Measurements from ENCODE around the gene KCNH4. TPM values are rescaled to one million over a fixed set of nuclear protein-coding genes. Genes with fewer than 3 reads are reported as not detected.
A peak's percentile ranks its signal among the peaks of the same experiment; 100 is the strongest.

The KCNH4 gene
- total and polyA plus RNA-seq, 2 of the 13 experiments (the other 11 are each of a cell fraction or from before 2014, with no cell fraction given), result 0.01 to 0.09 TPM

DNA sequence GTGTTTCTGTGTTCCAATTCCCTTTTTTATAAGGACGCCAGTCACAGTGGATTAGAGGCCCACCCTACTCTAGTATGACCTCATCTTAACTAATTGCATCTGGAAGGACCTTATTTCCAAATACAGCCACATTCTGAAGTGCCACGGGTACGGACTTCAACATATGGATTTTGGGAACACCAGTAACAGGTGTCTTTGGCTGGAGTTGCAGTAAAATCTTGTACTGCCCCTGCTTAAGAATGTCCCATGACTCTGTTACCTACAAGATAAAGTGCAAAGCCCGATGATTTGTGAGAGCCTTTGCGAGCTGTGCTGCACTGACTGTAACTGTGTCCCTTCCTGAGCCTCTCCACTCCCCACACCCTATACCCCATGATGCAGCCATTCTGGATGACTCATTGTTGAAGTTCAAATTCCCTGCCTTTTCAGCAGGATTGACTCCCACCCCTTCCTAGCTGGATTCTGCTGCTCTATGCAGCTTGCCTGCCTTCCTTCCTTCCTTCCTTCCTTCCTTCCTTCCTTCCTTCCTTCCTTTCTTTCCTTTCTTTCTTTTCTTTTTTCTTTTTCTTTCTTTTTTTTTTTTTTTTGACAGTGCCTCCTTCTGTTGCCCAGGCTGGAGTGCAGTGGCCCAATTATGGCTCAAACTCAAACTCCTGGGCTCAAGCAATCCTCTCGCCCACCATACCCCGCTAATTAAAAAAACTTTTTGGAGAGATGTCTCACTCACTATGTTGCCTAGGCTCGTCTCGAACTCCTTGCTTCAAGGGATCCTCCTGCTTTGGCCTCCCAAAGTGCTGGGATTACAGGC lies 2.2 kb upstream of the KCNH4 start:
- intact Hi-C loops (cut with micrococcal nuclease; ENCODE audit: unreplicated experiment), result loop anchor here (10.0 kb wide), 1 partner anchor 62 kb away; no protein-coding TSS in a partner anchor
- no peak for TF ChIP-seq GFI1 (CRISPR knock-in tag; IDR thresholded peaks at IDR 0.05; ENCODE audit: borderline replicate concordance)
- no peak for TF ChIP-seq MATR3 (CRISPR knock-in tag; IDR thresholded peaks at IDR 0.05)
- TF ChIP-seq, protein P1, sequence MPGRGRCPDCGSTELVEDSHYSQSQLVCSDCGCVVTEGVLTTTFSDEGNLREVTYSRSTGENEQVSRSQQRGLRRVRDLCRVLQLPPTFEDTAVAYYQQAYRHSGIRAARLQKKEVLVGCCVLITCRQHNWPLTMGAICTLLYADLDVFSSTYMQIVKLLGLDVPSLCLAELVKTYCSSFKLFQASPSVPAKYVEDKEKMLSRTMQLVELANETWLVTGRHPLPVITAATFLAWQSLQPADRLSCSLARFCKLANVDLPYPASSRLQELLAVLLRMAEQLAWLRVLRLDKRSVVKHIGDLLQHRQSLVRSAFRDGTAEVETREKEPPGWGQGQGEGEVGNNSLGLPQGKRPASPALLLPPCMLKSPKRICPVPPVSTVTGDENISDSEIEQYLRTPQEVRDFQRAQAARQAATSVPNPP (CRISPR knock-in tag; IDR thresholded peaks at IDR 0.05), result no peak
- TF ChIP-seq, protein P2, sequence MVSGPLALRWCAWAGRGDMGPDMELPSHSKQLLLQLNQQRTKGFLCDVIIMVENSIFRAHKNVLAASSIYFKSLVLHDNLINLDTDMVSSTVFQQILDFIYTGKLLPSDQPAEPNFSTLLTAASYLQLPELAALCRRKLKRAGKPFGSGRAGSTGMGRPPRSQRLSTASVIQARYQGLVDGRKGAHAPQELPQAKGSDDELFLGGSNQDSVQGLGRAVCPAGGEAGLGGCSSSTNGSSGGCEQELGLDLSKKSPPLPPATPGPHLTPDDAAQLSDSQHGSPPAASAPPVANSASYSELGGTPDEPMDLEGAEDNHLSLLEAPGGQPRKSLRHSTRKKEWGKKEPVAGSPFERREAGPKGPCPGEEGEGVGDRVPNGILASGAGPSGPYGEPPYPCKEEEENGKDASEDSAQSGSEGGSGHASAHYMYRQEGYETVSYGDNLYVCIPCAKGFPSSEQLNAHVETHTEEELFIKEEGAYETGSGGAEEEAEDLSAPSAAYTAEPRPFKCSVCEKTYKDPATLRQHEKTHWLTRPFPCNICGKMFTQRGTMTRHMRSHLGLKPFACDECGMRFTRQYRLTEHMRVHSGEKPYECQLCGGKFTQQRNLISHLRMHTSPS (CRISPR knock-in tag; IDR thresholded peaks at IDR 0.05; ENCODE audit: low read depth), result no peak
- TF ChIP-seq ETV5 (CRISPR knock-in tag; IDR thresholded peaks at IDR 0.05; ENCODE audit: borderline replicate concordance), result no peak; the same call in 1 of the 2 replicates
- TF ChIP-seq ZNF790 (CRISPR knock-in tag; IDR thresholded peaks at IDR 0.05; ENCODE audit: borderline replicate concordance), result no peak
- no peak for TF ChIP-seq ZNF776 (CRISPR knock-in tag; IDR thresholded peaks at IDR 0.05)
- TF ChIP-seq, protein P3, sequence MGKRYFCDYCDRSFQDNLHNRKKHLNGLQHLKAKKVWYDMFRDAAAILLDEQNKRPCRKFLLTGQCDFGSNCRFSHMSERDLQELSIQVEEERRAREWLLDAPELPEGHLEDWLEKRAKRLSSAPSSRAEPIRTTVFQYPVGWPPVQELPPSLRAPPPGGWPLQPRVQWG (CRISPR knock-in tag; IDR thresholded peaks at IDR 0.05; ENCODE audit: borderline replicate concordance, low read depth), result no peak
- TF ChIP-seq, protein P4, sequence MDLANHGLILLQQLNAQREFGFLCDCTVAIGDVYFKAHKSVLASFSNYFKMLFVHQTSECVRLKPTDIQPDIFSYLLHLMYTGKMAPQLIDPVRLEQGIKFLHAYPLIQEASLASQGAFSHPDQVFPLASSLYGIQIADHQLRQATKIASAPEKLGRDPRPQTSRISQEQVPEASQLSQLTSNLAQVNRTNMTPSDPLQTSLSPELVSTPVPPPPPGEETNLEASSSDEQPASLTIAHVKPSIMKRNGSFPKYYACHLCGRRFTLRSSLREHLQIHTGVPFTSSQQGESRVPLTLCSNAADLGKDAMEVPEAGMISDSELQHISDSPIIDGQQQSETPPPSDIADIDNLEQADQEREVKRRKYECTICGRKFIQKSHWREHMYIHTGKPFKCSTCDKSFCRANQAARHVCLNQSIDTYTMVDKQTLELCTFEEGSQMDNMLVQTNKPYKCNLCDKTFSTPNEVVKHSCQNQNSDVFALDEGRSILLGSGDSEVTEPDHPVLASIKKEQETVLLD (CRISPR knock-in tag; IDR thresholded peaks at IDR 0.05; ENCODE audit: low read depth), result no peak
- no peak for TF ChIP-seq ZSCAN21 (CRISPR knock-in tag; IDR thresholded peaks at IDR 0.05; ENCODE audit: borderline replicate concordance)
- no peak for TF ChIP-seq GTF3A (CRISPR knock-in tag; conservative IDR thresholded peaks at IDR 0.05)
- TF ChIP-seq, protein P5, sequence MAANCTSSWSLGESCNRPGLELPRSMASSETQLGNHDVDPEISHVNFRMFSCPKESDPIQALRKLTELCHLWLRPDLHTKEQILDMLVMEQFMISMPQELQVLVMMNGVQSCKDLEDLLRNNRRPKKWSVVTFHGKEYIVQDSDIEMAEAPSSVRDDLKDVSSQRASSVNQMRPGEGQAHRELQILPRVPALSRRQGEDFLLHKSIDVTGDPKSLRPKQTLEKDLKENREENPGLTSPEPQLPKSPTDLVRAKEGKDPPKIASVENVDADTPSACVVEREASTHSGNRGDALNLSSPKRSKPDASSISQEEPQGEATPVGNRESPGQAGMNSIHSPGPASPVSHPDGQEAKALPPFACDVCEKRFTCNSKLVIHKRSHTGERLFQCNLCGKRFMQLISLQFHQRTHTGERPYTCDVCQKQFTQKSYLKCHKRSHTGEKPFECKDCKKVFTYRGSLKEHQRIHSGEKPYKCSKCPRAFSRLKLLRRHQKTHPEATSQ (CRISPR knock-in tag; IDR thresholded peaks at IDR 0.05; ENCODE audit: borderline replicate concordance), result no peak
- TF ChIP-seq JUND (CRISPR knock-in tag; IDR thresholded peaks at IDR 0.05), result peak; percentile 96
- TF ChIP-seq ZMYM3 (CRISPR knock-in tag; IDR thresholded peaks at IDR 0.05), result peak; percentile 98

More for the DNA sequence above, 2.2 kb upstream of the KCNH4 start:
- Histone ChIP-seq H3K36me3 (replicated peaks in 1 of 2; ENCODE audit: control insufficient read depth in 1 of 2, insufficient read depth in 2 of 2, low read length in 2 of 2) (no peaks in the 10 kb centered on the region), H3K4me2 (ENCODE audit: low read depth, low read length) (peak overlapping the region; percentile 91), H3K27me3 (ENCODE audit: control insufficient read depth in 1 of 2, insufficient read depth in 2 of 2, low read length in 2 of 2) (peaks cover 0 to 21% of the 10 kb centered on the region in 2 experiments; a peak in 4 of 5 replicates), H3K27ac (ENCODE audit: extremely low read length, insufficient read depth, low read length) (peak overlapping the region; percentile 43), H3K4me3 (replicated peaks in 1 of 3; ENCODE audit: insufficient read depth in 1 of 3, low read depth in 2 of 3, low read length in 3 of 3) (peak overlapping the region; percentile 73 to 88 (median 84)), H3K79me2 (ENCODE audit: insufficient read depth, low read length) (no peaks in the 10 kb centered on the region), H2AFZ (ENCODE audit: low read length) (peak overlapping the region; percentile 36), H3K9ac (ENCODE audit: insufficient read depth, low read depth, low read length) (peak overlapping the region; percentile 61), H4K20me1 (ENCODE audit: insufficient read depth, low read length) (peaks cover 5% of the 10 kb centered on the region), H3K9me3 (ENCODE audit: low read length) (no peaks in the 10 kb centered on the region), H3K4me1 (ENCODE audit: insufficient read depth, low read length) (peaks cover 60% of the 10 kb centered on the region)
- FAIRE-seq, result peak; percentile 77
- BruUV-seq (replicated peaks), result no TSS peak
- POLR2A ChIA-PET, result interaction anchor here (0.8 to 2.4 kb wide), 9 partner anchors 11 to 206 kb away, joined by 3 to 30 read pairs (median 8); partner anchors contain the start of genes GHDC and KAT2A
- peak; percentile 56 for ATAC-seq
- DNase-seq (ENCODE audit: low spot score), result peak; percentile 78
- WGBS (ENCODE audit: low lambda C conversion rate), result 22% methylated on average over 9 of the region's 9 CpGs
- CTCF ChIA-PET (ENCODE audit: low intra/inter-chr PET ratio, low total read pairs), result no interaction called here
- in situ Hi-C loops (cut with HindIII; ENCODE audit: extremely low pct_ligation_motif_present, low pct_unique_long_range_greater_than_20kb), result no loop called here

All from HepG2 (cell line).